ENCODE results near the gene TINAG.

TINAG gene

GRCh38 chr6:54264581-54265272, 43.5 kb upstream of the TINAG start:
- H3K27me3 ChIP-seq (ENCODE audit: control insufficient read depth, insufficient read depth, low read length): no peaks in the 10 kb centered on the region

GRCh38 chr6:54266400-54266923, 41.8 kb upstream of the TINAG start:
- no peaks in the 10 kb centered on the region for H3K27me3 ChIP-seq (ENCODE audit: control insufficient read depth, insufficient read depth, low read length)
- H3K79me2 ChIP-seq: no peaks in the 10 kb centered on the region
- H3K9ac ChIP-seq: no peak overlapping the region
- H3K36me3 ChIP-seq (ENCODE audit: control insufficient read depth, insufficient read depth, low read length): no peaks in the 10 kb centered on the region
- H3K4me2 ChIP-seq (ENCODE audit: low read length): no peak overlapping the region
- no peaks in the 10 kb centered on the region for H3K9me3 ChIP-seq (ENCODE audit: control insufficient read depth, low read length)
- H3K27ac ChIP-seq: no peak overlapping the region
- no peak for TF ChIP-seq CTCF (IDR thresholded peaks at IDR 0.05)
- H2AFZ ChIP-seq: no peak overlapping the region
- no peaks in the 10 kb centered on the region for H3K4me1 ChIP-seq
- H3K4me3 ChIP-seq (ENCODE audit: low read depth, low read length): no peak overlapping the region

More at GRCh38 chr6:54264581-54265272, 43.5 kb upstream of the TINAG start:
- Histone ChIP-seq H3K4me2 (ENCODE audit: low read length) (no peak overlapping the region), H3K36me3 (ENCODE audit: control insufficient read depth, insufficient read depth, low read length) (no peaks in the 10 kb centered on the region), H3K4me3 (ENCODE audit: low read depth, low read length) (no peak overlapping the region), H3K9ac (no peak overlapping the region), H3K9me3 (ENCODE audit: control insufficient read depth, low read length) (no peaks in the 10 kb centered on the region), H3K79me2 (no peaks in the 10 kb centered on the region), H2AFZ (no peak overlapping the region), H3K27ac (no peak overlapping the region), H3K4me1 (no peaks in the 10 kb centered on the region)
- TF ChIP-seq CTCF (IDR thresholded peaks at IDR 0.05): no peak

- no peaks in the 10 kb centered on the region for H3K9me3 ChIP-seq (ENCODE audit: control insufficient read depth, low read length)
- no peak overlapping the region for H3K4me2 ChIP-seq (ENCODE audit: low read length)
- no peak overlapping the region for H3K27ac ChIP-seq
- no peaks in the 10 kb centered on the region for H3K36me3 ChIP-seq (ENCODE audit: control insufficient read depth, insufficient read depth, low read length)
- no peak overlapping the region for H3K4me3 ChIP-seq (ENCODE audit: low read depth, low read length)
- H3K9ac ChIP-seq: no peak overlapping the region
- H2AFZ ChIP-seq: no peak overlapping the region
- H3K4me1 ChIP-seq: no peaks in the 10 kb centered on the region
- H3K79me2 ChIP-seq: no peaks in the 10 kb centered on the region
- H3K27me3 ChIP-seq (ENCODE audit: control insufficient read depth, insufficient read depth, low read length): no peaks in the 10 kb centered on the region
- no peak for TF ChIP-seq CTCF (IDR thresholded peaks at IDR 0.05)
Measured at GRCh38 chr6:54267798-54268197, 40.4 kb upstream of the TINAG start.

GRCh38 chr6:54273214-54273820, 34.9 kb upstream of the TINAG start:
- Histone ChIP-seq H3K9ac (no peak overlapping the region), H3K9me3 (ENCODE audit: control insufficient read depth, low read length) (no peaks in the 10 kb centered on the region), H3K27ac (no peak overlapping the region), H3K27me3 (ENCODE audit: control insufficient read depth, insufficient read depth, low read length) (no peaks in the 10 kb centered on the region), H3K4me1 (no peaks in the 10 kb centered on the region), H3K4me3 (ENCODE audit: low read depth, low read length) (no peak overlapping the region), H2AFZ (no peak overlapping the region), H3K4me2 (ENCODE audit: low read length) (no peak overlapping the region), H3K36me3 (ENCODE audit: control insufficient read depth, insufficient read depth, low read length) (no peaks in the 10 kb centered on the region), H3K79me2 (no peaks in the 10 kb centered on the region)
- TF ChIP-seq CTCF (IDR thresholded peaks at IDR 0.05): no peak
